Globus pallidus (tissue), 1 donor: Measurements from ENCODE around the gene ARHGAP6.
"Not testable (repeated sequence)": the region's sequence is repeated elsewhere in the genome, so short reads cannot be mapped to it uniquely, and the experiment has no call there.

ENCODE experiments used
- DNase-seq: peaks from one replicate; pipeline ENCODE4 v3.0.0-alpha.2; 2015; ENCODE audit warnings: low spot score

The ARHGAP6 gene

GRCh38 chrX:11395859-11396258 is 269.9 kb downstream of the ARHGAP6 start:
- DNase-seq = no peak

DNA sequence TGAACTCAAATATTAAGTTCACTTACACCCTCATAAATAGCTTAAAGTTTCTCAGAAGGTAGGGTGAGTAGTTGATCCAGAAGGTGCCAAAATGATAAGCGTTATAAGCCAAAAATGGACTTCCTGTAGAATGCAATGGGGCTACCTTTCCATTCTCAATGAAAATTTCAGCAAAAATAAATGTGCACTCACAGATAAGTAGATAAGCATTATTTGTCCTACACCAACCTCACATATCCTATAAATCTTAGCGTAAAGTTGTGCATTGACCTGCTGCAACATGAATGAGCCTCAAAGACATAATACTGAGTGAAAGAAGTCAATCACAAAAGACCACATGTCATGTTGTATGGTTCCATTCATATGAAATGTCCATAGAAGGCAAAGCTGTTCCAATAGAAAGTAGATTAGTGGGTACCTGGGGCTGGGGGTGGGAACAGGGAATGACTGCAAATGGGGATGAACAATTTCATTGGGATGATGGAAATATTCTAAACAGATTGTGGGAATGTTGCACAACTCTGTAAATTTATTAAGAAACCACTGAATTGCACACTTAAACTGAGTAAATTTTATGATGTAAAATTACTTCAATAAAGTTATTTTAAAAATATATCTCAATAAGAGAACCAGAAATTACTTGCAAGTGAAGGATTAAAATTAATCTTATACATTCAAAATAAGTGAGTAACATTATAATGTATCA is 271.6 kb downstream of the ARHGAP6 start:
- DNase-seq = no peak

DNA sequence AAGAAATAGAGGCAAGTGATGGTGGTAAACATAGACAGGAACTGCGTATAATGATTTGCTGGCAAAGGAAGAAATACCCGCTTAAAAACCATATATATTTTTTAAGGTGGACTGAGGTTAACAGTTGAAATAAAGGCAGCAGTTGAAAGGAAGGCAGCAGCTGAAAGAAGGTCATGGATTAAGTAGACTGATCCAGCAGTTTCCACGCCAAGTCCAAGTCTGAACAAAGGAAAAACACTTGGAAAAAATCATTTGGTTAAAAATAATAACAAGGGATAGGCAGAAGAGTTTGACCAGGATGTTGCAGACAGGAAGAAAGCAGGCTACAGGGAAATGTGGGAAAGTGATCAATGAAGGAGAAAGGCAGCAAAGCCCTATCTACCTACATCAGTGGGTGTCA is 278.9 kb downstream of the ARHGAP6 start:
- no peak for DNase-seq

GRCh38 chrX:11386001-11386523 is 279.7 kb downstream of the ARHGAP6 start:
- no peak for DNase-seq

DNA sequence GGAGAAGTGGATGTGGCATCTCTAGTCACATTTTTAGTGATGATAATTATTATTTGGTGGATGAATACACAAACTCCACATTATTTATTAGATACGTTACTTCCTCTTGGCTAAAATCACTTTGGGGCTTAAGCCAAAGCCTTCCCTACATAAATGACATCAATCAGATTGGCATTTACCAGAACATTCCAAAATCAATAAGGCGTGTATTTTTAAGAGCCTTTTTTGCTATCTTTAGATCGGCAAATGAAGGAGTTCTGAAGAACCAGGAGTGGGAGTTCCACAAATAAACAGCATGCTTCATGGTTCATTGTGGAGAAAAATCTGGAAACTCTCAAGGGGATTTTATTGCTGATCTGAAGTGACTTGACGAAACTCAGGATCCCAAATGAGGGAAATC is 282.8 kb downstream of the ARHGAP6 start:
- DNase-seq = no peak

- peak; percentile 22 for DNase-seq
These were observed 284.3 kb downstream of the ARHGAP6 start for GRCh38 chrX:11381464-11381863.

GRCh38 chrX:11380187-11380844 is 285.4 kb downstream of the ARHGAP6 start:
- no peak for DNase-seq

DNA sequence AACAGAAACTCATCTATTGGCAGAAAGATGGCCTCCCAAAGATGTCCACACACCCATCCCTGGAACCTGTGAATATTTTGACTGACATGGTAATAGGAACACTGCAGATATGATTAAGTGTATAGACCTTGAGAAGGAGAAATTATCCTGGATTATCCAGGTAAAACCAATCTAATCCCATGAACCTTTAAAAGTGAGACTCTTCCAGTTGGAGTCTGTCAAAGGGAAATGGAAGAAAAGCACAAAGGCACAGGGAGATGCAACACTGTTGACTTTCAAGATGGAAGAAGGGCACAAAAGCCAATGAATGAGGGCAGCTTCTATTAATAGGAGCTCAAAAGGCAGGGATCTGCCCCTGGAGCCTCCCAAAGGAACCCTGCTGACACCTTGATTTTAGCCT is 289.6 kb downstream of the ARHGAP6 start:
- DNase-seq = no peak

DNA sequence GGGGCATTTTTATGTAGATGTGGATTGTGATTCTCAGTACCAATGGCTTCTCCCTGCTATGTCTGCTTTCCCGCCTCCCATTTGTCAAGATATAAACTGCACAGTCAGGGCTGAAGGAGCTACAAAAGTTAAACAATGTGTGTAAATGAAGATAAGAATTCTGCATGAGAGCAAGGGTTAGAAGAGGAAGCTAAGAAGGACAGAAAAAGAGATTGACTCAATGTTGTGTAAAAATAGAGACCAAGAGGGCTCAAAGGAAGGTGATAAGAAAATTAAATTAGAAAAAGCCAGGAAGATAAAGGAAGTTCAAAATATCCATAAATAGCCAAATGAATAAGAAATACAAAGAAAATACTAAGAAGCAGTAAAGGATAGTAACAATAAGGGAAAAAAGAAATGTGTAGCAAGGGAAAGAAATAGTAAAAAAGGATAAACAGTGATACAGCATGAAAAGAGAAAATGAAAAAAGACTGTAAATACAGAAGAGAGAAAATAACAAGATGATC is 290.1 kb downstream of the ARHGAP6 start:
- no peak for DNase-seq

DNA sequence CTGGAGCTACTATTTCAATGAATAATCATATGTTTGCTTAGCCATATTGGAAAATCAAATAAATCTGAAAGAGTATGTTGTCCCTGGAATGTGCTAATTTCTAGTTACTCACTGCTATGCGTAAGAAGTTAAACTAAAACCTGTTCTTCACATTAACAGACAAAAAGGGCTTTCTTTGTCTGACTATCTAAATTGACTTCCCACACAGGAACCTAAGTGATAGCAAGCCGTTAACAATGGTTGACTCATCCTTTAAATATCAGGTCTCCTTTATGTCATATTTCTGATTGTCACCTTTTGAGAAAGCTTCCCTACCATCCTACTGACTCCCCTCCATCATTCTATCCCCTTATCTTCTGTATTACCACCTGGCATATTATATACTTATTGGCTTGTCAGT is 291.1 kb downstream of the ARHGAP6 start:
- no peak for DNase-seq

DNA sequence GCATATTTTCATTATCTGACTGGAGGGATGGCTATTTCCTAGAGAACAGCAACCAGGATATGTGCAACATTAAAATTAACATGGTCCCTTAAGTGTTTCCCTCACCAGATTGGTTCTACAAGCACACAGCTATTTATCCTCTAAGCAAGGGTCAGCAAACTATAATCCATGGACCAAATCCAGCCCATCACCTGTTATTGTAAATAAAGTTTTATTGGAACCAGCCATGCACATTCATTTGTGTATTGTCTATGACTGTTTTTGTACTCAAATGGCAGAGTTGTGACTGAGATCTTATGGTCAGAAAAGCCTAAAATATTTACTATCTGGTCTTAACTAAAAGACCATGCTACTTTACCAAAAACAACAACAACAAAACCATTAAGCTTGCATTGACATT is 294.6 kb downstream of the ARHGAP6 start:
- no peak for DNase-seq

DNA sequence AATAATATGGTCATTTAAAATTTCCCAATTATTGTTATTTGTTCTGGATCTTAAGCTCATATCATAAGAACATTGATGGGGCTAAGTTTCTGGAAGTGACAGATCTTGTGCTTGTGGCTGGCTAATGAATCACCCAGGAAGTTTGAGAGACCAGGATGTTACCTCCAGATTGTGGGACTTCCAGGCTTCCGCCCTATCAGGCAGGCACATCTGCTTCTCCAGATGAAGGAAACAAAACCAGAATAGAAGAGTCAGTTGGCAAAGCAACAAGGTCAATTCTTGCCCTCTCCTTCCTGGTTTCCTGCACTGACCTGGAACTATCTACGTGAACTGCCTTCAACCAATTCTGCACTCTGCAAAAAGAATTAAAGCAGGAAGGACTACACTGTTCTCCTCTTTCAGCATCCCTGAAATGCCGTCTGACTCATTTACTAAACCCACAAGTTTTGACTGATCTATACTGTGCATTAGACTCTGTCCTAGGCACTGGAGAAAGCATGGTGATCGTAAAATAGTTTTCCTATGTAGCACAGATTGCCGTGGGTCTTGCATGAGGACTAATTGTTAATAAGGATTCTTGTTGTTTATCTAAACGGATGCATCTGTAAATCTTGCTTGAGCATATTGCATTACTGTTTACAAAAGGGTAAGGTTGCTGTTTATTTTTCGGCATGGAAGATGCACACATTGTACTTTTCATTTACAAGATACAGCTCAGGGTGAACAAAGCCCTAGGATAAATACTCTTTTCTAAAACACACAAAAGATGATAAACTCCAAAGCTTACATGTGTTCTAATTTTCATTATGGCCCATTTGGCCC is 297.9 kb downstream of the ARHGAP6 start:
- DNase-seq = no peak

DNA sequence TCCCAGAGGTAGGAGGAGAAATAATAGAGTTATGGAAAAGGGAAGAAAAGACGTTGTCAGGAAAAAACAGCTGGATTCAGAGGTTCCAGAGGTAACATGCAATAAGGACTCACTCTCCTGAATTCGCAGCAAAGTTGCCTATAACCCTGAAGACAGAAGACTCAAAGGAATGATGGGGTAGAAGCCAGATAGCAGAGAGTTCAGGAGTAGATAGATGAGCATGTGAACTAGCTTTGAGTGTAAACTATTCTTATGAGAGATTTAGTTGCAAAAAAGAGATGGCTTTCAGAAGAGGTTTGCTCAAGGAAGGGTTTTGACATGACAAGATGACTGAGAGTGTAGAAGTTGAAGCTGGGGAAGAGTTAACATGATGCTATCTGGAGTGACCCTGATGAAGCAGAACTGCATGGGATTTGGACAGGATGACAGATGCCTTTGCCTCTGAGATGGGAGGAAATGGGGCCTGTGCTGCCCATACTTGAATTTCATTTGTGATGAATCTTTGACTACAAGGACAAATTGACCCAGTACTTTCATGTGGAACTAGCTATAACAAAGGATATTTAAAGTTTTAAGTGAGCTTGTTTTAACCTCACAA is 298.6 kb downstream of the ARHGAP6 start:
- no peak for DNase-seq

GRCh38 chrX:11365426-11365825 is 300.3 kb downstream of the ARHGAP6 start:
- no peak for DNase-seq

- DNase-seq = no peak
These were observed 300.9 kb downstream of the ARHGAP6 start for GRCh38 chrX:11364835-11365234.

- not testable (repeated sequence) for DNase-seq
These were observed 301.9 kb downstream of the ARHGAP6 start for GRCh38 chrX:11363825-11364224.

- DNase-seq = peak; percentile 16
These were observed 302.6 kb downstream of the ARHGAP6 start for GRCh38 chrX:11363069-11363594.

DNA sequence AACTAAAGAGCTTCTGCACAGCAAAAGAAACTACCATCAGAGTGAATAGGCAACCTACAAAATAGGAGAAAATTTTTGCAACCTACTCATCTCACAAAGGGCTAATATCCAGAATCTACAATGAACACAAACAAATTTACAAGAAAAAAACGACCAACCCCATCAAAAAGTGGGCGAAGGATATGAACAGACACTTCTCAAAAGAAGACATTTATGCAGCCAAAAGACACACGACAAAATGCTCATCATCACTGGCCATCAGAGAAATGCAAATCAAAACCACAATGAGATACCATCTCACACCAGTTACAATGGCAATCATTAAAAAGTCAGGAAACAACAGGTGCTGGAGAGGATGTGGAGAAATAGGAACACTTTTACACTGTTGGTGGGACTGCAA is 304.1 kb downstream of the ARHGAP6 start:
- DNase-seq = not testable (repeated sequence)

- not testable (repeated sequence) for DNase-seq
These were observed 309.8 kb downstream of the ARHGAP6 start for GRCh38 chrX:11355944-11356343.

DNA sequence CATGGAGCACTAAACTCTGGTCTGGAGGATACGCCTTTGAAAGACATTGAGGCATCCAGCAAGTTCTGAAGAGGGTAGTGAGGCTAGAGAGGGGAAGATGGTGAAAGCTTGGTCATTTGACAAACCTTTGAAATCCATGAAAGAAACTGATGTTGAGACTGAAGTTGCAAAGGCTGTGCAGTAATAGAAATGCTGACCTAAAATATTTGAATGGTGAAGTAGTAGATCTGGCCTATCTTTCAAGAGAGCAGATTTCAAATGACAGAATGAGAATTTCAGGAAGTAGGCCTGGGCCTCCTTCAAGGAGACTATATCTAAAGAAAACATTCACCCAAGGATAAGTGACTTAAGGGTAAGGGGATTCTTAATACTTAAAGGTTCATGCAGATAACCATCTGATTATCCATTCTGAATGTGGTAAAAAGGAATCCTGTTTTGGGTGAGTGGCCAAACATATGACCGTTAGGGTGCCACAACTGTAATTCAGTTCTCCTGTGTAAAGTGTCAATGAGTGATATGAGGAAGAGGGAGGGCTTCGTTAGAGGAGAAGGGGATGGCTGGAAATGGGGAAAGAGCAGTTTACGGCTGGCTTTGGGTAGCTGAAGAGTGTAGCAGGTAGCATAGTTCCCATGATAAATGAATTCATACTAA is 310.3 kb downstream of the ARHGAP6 start:
- DNase-seq = no peak

GRCh38 chrX:11352296-11352741 is 313.4 kb downstream of the ARHGAP6 start:
- DNase-seq = no peak
